IMR-90 (cell line): Measurements from ENCODE around the gene MYBPH. TPM values are rescaled to one million over a fixed set of nuclear protein-coding genes. Genes with fewer than 3 reads are reported as not detected.

ENCODE experiments used
- ATAC-seq: fragments of 200-7000 bp; cut with Tn5 transposase; 2 replicates; pipeline ENCODE4 v1.9.1; 2020; ENCODE audit warnings: low read depth, mild to moderate bottlenecking, moderate library complexity
- Bru-seq: library from RNA; stranded (reverse); fragments of 400-500 nt; gene quantifications from one replicate; lab custom pipeline; 2021; lab: Mats Ljungman, UMichigan
- BruChase-seq, 2 experiments: library from RNA; stranded (reverse); fragments of 400-500 nt; gene quantifications; one replicate each; lab custom pipeline; 2021; lab: Mats Ljungman, UMichigan
- BruUV-seq: library from RNA; stranded (reverse); fragments of 400-500 nt; replicated peaks from 2 replicates; lab custom pipeline; 2021; lab: Mats Ljungman, UMichigan
- CTCF ChIA-PET: fragments of 300-600 bp; formaldehyde crosslinking; extraction: SDS; loops from one replicate; lab custom pipeline; 2021; ENCODE audit warnings: antibody characterized with exemption; lab: Yijun Ruan, JAX
- POLR2A ChIA-PET: fragments of 300-600 bp; sonication (Branson Sonifier 250); formaldehyde crosslinking; loops from one replicate; lab custom pipeline; 2022; ENCODE audit warnings: antibody characterized with exemption; ENCODE audit not compliant: unreplicated experiment; lab: Charles Lee
- DNase-seq: peaks from one replicate; pipeline ENCODE4 v3.0.0; 2013
- H2AFZ ChIP-seq: replicated peaks from 2 replicates; pipeline ENCODE3; 2013; ENCODE audit warnings: low read length, mild to moderate bottlenecking; ENCODE audit not compliant: poor library complexity
- H2AK5ac ChIP-seq: 2 replicates; pipeline ENCODE4 v1.6.1; 2013; ENCODE audit warnings: low read depth, low read length, inconsistent platforms
- H2AK9ac ChIP-seq: replicated peaks from 2 replicates; pipeline ENCODE3; 2013; ENCODE audit warnings: mild to moderate bottlenecking, low read depth, low read length, moderate library complexity; ENCODE audit not compliant: poor library complexity
- H2BK120ac ChIP-seq: 2 replicates; pipeline ENCODE4 v1.6.1; 2013; ENCODE audit warnings: low read depth, low read length, inconsistent platforms
- H2BK15ac ChIP-seq: 3 replicates; pipeline ENCODE4 v1.6.1; 2013; ENCODE audit warnings: low read depth, low read length, inconsistent platforms
- H2BK20ac ChIP-seq: 2 replicates; pipeline ENCODE4 v1.6.1; 2013; ENCODE audit warnings: low read depth, mild to moderate bottlenecking, inconsistent platforms, low read length, moderate library complexity
- H2BK5ac ChIP-seq: 2 replicates; pipeline ENCODE4 v1.6.1; 2013; ENCODE audit warnings: mild to moderate bottlenecking, low read depth, low read length, inconsistent platforms; ENCODE audit not compliant: poor library complexity, severe bottlenecking
- H3K14ac ChIP-seq: replicated peaks from 2 replicates; pipeline ENCODE4 v1.6.1; 2013; ENCODE audit warnings: low read depth, low read length, inconsistent platforms
- H3K18ac ChIP-seq: 2 replicates; pipeline ENCODE4 v1.6.1; 2013; ENCODE audit warnings: low read depth, low read length, control low read depth
- H3K23ac ChIP-seq: 2 replicates; pipeline ENCODE4 v1.6.1; 2013; ENCODE audit warnings: low read depth, low read length, inconsistent platforms
- H3K27ac ChIP-seq: 2 replicates; pipeline ENCODE4 v1.5.1; 2013; ENCODE audit warnings: mild to moderate bottlenecking, control low read depth, low read length; ENCODE audit not compliant: insufficient read depth
- H3K27me3 ChIP-seq: 2 replicates; pipeline ENCODE4 v1.6.1; 2013; ENCODE audit warnings: low read length; ENCODE audit not compliant: control insufficient read depth, insufficient read depth
- H3K36me3 ChIP-seq: 2 replicates; pipeline ENCODE4 v1.6.1; 2013; ENCODE audit warnings: low read length, mixed read lengths; ENCODE audit not compliant: control insufficient read depth, insufficient read depth
- H3K4ac ChIP-seq: 2 replicates; pipeline ENCODE4 v1.6.1; 2013; ENCODE audit warnings: low read depth, low read length, inconsistent platforms
- H3K4me1 ChIP-seq: 2 replicates; pipeline ENCODE4 v1.6.1; 2013; ENCODE audit warnings: low read length, mixed read lengths; ENCODE audit not compliant: control insufficient read depth, insufficient read depth
- H3K4me2 ChIP-seq: 2 replicates; pipeline ENCODE4 v1.6.1; 2013; ENCODE audit warnings: low read depth, mild to moderate bottlenecking, control low read depth, low read length, moderate library complexity
- H3K4me3 ChIP-seq: 2 replicates; pipeline ENCODE4 v1.5.1; 2013; ENCODE audit warnings: low read depth, mild to moderate bottlenecking, control low read depth, low read length, moderate library complexity; ENCODE audit not compliant: insufficient read depth
- H3K56ac ChIP-seq: 2 replicates; pipeline ENCODE4 v1.6.1; 2013; ENCODE audit warnings: low read length, inconsistent platforms; ENCODE audit not compliant: insufficient read depth; ENCODE audit errors: extremely low read depth
- H3K79me1 ChIP-seq, 2 experiments: 2 replicates each; pipeline ENCODE4 v1.6.1; 2013; ENCODE audit warnings: low read length in 2 of 2, inconsistent platforms in 1 of 2, low read depth in 1 of 2
- H3K9ac ChIP-seq: 2 replicates; pipeline ENCODE4 v1.6.1; 2013; ENCODE audit warnings: low read depth, low read length, control low read depth
- H3K9me1 ChIP-seq: 2 replicates; pipeline ENCODE4 v1.6.1; 2013; ENCODE audit warnings: low read length, inconsistent platforms; ENCODE audit not compliant: insufficient read depth
- H3K9me3 ChIP-seq: 2 replicates; pipeline ENCODE4 v1.6.1; 2013; ENCODE audit warnings: low read length; ENCODE audit not compliant: control insufficient read depth, insufficient read depth
- H4K20me1 ChIP-seq: 2 replicates; pipeline ENCODE4 v1.6.1; 2013; ENCODE audit warnings: low read length, inconsistent platforms; ENCODE audit not compliant: insufficient read depth
- H4K5ac ChIP-seq: 2 replicates; pipeline ENCODE4 v1.6.1; 2013; ENCODE audit warnings: mild to moderate bottlenecking, low read depth, low read length, control low read depth
- H4K8ac ChIP-seq, 2 experiments: 2 replicates each; pipeline ENCODE4 v1.6.1; 2013; ENCODE audit warnings: low read depth in 2 of 2, low read length in 2 of 2, control low read depth in 1 of 2, inconsistent platforms in 1 of 2
- H4K91ac ChIP-seq: 2 replicates; pipeline ENCODE4 v1.6.1; 2013; ENCODE audit warnings: low read depth, low read length, inconsistent platforms; ENCODE audit not compliant: insufficient read depth
- BHLHE40 ChIP-seq: fragments of 150-350 bp; IDR thresholded peaks from 2 replicates; pipeline ENCODE4 v1.6.1; 2016; ENCODE audit warnings: mild to moderate bottlenecking, low read depth, low read length
- CEBPB ChIP-seq: IDR thresholded peaks from 2 replicates; pipeline ENCODE4 v1.6.1; 2012; ENCODE audit warnings: low read depth, low read length, improper control_type of control experiment
- CTCF ChIP-seq: conservative IDR thresholded peaks from 2 replicates; pipeline ENCODE4 v1.5.1; 2012; ENCODE audit warnings: mild to moderate bottlenecking, low read depth, low read length, improper control_type of control experiment
- FOS ChIP-seq: fragments of 150-350 bp; IDR thresholded peaks from 2 replicates; pipeline ENCODE4 v1.6.1; 2016; ENCODE audit warnings: low read depth, low read length
- MXI1 ChIP-seq: IDR thresholded peaks from 2 replicates; pipeline ENCODE4 v1.6.1; 2012; ENCODE audit warnings: low read depth, mild to moderate bottlenecking, low read length, moderate library complexity, borderline replicate concordance
- POLR2A ChIP-seq: IDR thresholded peaks from 2 replicates; pipeline ENCODE4 v1.6.1; 2012; ENCODE audit warnings: mild to moderate bottlenecking, low read depth, low read length
- RCOR1 ChIP-seq: IDR thresholded peaks from 2 replicates; pipeline ENCODE4 v1.6.1; 2012; ENCODE audit warnings: mild to moderate bottlenecking, low read length, improper control_type of control experiment; ENCODE audit not compliant: insufficient replicate concordance
- SMC3 ChIP-seq: fragments of 150-350 bp; IDR thresholded peaks from 2 replicates; pipeline ENCODE4 v1.6.1; 2016; ENCODE audit warnings: low read depth, mild to moderate bottlenecking, antibody characterized with exemption, low read length, moderate library complexity
- WGBS, 2 experiments: methylation state at CpG; one replicate each; pipeline versions ENCODE4 v1.1.5 to v1.1.7; 2013; ENCODE audit warnings: missing lambda C conversion rate in 2 of 2; ENCODE audit not compliant: insufficient read length in 1 of 2; ENCODE audit errors: extremely low coverage in 2 of 2; 5-methylcytosine and 5-hydroxymethylcytosine counted together
- dilution Hi-C: fragments of 300-500 bp; cut with HindIII; formaldehyde crosslinking; loops from one replicate; pipeline ENCODE4 v1.14.3; 2018; ENCODE audit warnings: low sequenced_read_pairs; ENCODE audit not compliant: unreplicated experiment
- in situ Hi-C: fragments of 300-500 bp; cut with MboI; formaldehyde crosslinking; loops from 3 replicates; pipeline ENCODE4 v1.14.3; 2019; ENCODE audit warnings: low sequenced_read_pairs, inconsistent platforms, mixed read lengths
- intact Hi-C: fragments of 100-400 bp; cut with micrococcal nuclease; formaldehyde crosslinking; loops from 2 replicates; pipeline ENCODE4 v1.10.0; 2022
- long read RNA-seq: library from polyadenylated mRNA; unstranded; transcript quantifications from one replicate; pipeline ENCODE4 v2.0.0, GENCODE V29; 2021; ENCODE audit not compliant: unreplicated experiment
- polyA plus RNA-seq, 3 experiments: library from polyadenylated mRNA; depleted of rRNA; stranded (reverse); fragments of >200 nt; gene quantifications; 2 replicates each; pipeline ENCODE4 v1.2.3, GENCODE V29; 2012; ENCODE audit warnings: low replicate concordance in 1 of 3
- total RNA-seq: library from RNA; depleted of rRNA; stranded (reverse); fragments of >200 nt; gene quantifications from 2 replicates; pipeline ENCODE4 v1.2.3, GENCODE V29; 2012; rRNA removed
- TF ChIP-seq, protein P1 (sequence below): fragments of 150-350 bp; IDR thresholded peaks from 2 replicates; pipeline ENCODE4 v1.6.1; 2016; ENCODE audit warnings: low read depth, mild to moderate bottlenecking, low read length, moderate library complexity, borderline replicate concordance
- TF ChIP-seq, protein P2 (sequence below): fragments of 150-350 bp; IDR thresholded peaks from 2 replicates; pipeline ENCODE4 v1.6.1; 2017; ENCODE audit warnings: mild to moderate bottlenecking, antibody characterized with exemption, low read length, low read depth

The MYBPH gene
- total RNA-seq (not detected in 2 replicates), polyA plus RNA-seq (2012; rRNA removed) (not detected in 2 replicates), Bru-seq, nascent RNA (not detected), BruChase-seq, experiment 1, labeled RNA remaining after a 6-hour chase (not detected), BruChase-seq, experiment 2, labeled RNA remaining after a 2-hour chase (not detected)
- not detected in 2 replicates for polyA plus RNA-seq (2012; cell fraction: cytosol; rRNA removed)
- polyA plus RNA-seq (2012; cell fraction: nucleus; rRNA removed; ENCODE audit: low replicate concordance) = not detected in 2 replicates
- long read RNA-seq = 0 reads

GRCh38 chr1:203175237-203175826 is at the start of gene MYBPH:
Gene MYBPH (minus strand): TSS chr1:203175826. CDS start chr1:203175755, 71 bp downstream.
- no peak within 1 kb of the TSS for H4K91ac ChIP-seq
- H2BK5ac ChIP-seq = no peak within 1 kb of the TSS
- H3K27me3 ChIP-seq = peaks cover 2% of the 10 kb centered on the region; the same call in 1 of the 2 replicates
- ChIA-PET CTCF (no interaction called here), POLR2A (no interaction called here)
- no peak within 1 kb of the TSS for H3K4me3 ChIP-seq
- H3K4me1 ChIP-seq = peaks cover 22% of the 10 kb centered on the region
- no peak within 1 kb of the TSS for H2AFZ ChIP-seq
- H3K27ac ChIP-seq = no peak within 1 kb of the TSS
- no peak within 1 kb of the TSS for H3K4me2 ChIP-seq
- no peak for TF ChIP-seq RCOR1
- no peak for TF ChIP-seq FOS
- TF ChIP-seq MXI1 = no peak
- TF ChIP-seq, protein P1, sequence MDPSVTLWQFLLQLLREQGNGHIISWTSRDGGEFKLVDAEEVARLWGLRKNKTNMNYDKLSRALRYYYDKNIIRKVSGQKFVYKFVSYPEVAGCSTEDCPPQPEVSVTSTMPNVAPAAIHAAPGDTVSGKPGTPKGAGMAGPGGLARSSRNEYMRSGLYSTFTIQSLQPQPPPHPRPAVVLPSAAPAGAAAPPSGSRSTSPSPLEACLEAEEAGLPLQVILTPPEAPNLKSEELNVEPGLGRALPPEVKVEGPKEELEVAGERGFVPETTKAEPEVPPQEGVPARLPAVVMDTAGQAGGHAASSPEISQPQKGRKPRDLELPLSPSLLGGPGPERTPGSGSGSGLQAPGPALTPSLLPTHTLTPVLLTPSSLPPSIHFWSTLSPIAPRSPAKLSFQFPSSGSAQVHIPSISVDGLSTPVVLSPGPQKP = no peak
- TF ChIP-seq CTCF = no peak
- no peak for TF ChIP-seq CEBPB
- TF ChIP-seq, protein P2, sequence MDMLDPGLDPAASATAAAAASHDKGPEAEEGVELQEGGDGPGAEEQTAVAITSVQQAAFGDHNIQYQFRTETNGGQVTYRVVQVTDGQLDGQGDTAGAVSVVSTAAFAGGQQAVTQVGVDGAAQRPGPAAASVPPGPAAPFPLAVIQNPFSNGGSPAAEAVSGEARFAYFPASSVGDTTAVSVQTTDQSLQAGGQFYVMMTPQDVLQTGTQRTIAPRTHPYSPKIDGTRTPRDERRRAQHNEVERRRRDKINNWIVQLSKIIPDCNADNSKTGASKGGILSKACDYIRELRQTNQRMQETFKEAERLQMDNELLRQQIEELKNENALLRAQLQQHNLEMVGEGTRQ = no peak
- no peak for TF ChIP-seq BHLHE40
- no peak for TF ChIP-seq POLR2A
- TF ChIP-seq SMC3 = no peak
- no peak within 1 kb of the TSS for H3K56ac ChIP-seq
- dilution Hi-C loops (no loop called here), intact Hi-C loops (no loop called here), in situ Hi-C loops (no loop called here)
- peak within 1 kb of the TSS; percentile 8; the same call in 1 of the 2 replicates for H2BK20ac ChIP-seq
- peak within 1 kb of the TSS; percentile 31; the same call in 1 of the 3 replicates for H2BK15ac ChIP-seq
- peak within 1 kb of the TSS; percentile 36; the same call in 1 of the 2 replicates for H2BK120ac ChIP-seq
- H2AK5ac ChIP-seq = no peak within 1 kb of the TSS; the same call in 1 of the 2 replicates
- H3K14ac ChIP-seq = no peak within 1 kb of the TSS; the same call in 1 of the 2 replicates
- H3K4ac ChIP-seq = no peak within 1 kb of the TSS
- no peaks in the 10 kb centered on the region for H3K79me1 ChIP-seq
- WGBS, 2 experiments = no CpG with 5 or more reads among the region's 5 CpGs
- H4K20me1 ChIP-seq = no peaks in the 10 kb centered on the region
- ATAC-seq (no peak), DNase-seq (no peak)
- H3K9me3 ChIP-seq = no peaks in the 10 kb centered on the region
- H3K9me1 ChIP-seq = peaks cover 15% of the 10 kb centered on the region; the same call in 1 of the 2 replicates
- H3K36me3 ChIP-seq = no peaks in the 10 kb centered on the region
- H3K9ac ChIP-seq = no peak within 1 kb of the TSS
- H3K23ac ChIP-seq = no peak within 1 kb of the TSS
- H3K18ac ChIP-seq = no peak within 1 kb of the TSS; the same call in 1 of the 2 replicates
- H2AK9ac ChIP-seq = peak within 1 kb of the TSS; percentile 12
- no peak within 1 kb of the TSS for H4K5ac ChIP-seq
- no TSS peak for BruUV-seq
- no peak within 1 kb of the TSS for H4K8ac ChIP-seq
